NCI-H2196 treated with DMSO at 0.1 percent for 48 hours (cell line): ENCODE measurements around the gene BRD1.
"Not testable (repeated sequence)": the region's sequence is repeated elsewhere in the genome, so short reads cannot be mapped to it uniquely, and the experiment has no call there.

ENCODE experiments used
- DNase-seq: peaks from one replicate; lab custom pipeline; 2025; ENCODE audit not compliant: unreplicated experiment; lab: John Stamatoyannopoulos, UW

BRD1 gene

DNA sequence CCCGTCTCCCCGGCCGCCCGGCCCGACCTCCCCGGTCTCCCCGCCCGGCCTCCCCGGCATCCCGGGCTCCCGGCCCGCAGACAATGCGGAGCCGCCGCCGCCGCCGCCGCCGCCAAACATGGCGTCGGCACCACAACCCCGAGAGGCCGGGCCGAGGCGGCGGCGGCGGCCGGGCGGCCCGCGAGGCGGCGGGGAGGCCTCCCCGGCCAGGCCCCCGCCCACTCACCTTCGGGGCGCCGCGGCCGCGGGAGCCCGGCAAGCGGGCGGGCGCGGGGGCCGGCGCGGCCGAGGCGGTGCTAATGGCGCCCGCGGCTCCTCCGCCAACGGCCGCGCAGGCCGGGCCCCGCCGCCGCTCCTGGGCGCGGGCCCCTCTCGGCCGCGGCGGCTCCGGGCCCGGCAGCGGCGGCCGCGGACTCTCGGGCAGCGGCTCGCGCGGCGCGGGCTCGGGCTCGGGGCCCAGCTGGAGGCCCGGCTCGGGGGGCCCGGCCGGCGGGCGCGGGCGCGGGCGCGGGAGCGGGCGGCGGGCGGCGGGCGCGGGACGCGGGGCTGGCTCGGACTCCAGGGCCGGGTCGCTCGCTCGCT, 311 bp downstream of the BRD1 start:
- DNase-seq = no peak

DNA sequence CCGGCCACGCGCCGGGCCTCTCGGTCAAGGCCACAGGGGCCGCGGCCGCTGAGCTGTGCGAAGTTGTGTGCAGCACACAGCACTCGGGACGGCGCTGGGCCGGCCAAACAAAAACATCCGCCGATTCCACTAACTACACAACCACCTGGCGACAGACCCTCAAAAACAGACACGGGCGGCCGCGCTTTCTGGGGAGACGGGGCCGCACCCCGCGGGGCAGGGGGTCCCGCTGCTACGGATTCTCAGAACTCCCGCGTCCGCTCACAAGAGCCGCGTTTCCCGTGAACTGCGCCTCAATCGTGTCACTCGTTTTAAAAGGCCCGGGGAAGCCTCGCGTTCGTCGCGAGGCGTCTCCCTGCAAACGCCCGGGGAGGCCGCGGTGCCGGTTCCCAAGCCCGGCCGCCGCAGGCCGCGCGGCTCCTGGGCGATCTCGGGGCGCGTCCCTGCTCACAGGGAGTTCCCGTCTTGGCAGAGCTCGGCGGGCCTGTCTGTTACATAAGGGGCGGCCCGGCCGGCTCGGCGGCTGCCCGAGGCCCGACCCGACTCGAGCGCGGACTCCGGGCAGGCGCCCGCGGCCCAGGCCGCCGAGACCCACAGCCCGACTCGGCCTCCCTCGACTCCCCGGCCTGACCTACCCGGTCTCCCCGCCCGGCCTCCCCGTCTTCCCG, 936 bp downstream of the BRD1 start:
- DNase-seq = no peak

DNA sequence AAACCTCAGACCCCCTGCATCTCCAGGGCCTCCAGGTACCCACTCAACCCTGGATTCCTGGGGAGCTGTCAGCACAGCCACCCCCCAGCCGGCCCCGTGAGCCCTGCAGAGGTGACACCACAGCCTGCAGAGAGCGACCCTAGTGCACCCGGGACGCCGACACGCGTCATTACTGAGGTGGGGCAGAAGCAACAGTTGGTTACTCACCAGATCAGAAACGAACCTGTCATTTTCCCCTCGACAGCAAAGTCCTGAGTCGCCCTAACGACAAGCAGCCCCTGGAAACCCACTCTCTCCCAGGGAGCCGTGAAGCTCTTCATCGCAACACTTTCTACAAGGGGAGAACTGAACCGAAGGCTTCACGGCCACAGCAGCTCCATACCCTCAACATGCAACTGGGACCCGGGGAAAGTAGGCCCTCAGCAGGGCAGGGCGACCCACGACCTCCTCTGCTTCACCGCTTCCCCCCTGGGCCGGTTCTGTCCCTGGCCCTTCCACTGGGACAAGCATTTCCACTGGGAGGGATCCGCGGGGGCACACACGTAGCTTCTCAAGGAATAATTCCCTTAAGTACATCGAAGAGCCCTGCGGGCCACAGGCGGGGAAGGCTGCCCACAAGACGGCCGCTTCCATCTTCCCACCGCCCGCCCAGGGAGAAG, 1.6 kb downstream of the BRD1 start:
- DNase-seq = no peak

DNA sequence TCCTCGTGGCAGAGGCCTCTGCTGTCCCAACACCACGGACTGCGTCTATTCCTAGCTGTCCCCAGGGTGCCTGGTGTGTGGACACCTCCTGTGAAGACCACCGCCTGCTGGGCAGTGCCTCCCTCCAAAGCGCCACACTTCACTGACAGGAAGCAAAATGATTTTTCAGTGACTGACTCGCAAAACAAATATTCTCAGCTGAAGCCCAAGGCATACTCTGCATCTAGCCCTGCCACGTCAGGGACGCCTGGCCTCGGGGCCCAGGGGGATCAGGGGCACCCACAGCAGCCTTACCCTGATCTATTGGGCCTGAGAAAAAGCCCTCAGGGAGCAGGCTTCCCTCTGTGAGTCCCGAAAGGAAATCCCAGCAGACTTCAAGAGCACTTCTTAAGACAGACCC, 2.2 kb downstream of the BRD1 start:
- no peak for DNase-seq

DNA sequence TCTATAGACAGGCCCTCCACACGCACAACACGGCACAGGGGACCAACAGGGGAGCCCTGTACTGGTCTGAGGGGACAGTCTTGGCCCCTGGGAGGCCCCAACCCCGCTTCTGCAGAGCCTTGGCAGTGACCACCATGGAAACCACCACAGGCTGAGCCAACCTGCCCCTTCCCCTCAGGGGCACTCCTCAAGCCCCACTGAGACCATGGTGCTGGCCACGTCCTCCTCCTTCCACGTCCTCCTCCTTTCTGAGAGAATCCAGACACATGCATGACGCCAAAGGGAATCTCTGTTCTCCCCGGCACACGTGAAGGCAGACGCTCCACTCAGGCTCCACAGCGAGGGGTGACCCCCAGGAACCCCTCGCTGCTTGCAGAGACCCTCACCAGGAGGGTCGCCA, 2.7 kb downstream of the BRD1 start:
- no peak for DNase-seq

DNA sequence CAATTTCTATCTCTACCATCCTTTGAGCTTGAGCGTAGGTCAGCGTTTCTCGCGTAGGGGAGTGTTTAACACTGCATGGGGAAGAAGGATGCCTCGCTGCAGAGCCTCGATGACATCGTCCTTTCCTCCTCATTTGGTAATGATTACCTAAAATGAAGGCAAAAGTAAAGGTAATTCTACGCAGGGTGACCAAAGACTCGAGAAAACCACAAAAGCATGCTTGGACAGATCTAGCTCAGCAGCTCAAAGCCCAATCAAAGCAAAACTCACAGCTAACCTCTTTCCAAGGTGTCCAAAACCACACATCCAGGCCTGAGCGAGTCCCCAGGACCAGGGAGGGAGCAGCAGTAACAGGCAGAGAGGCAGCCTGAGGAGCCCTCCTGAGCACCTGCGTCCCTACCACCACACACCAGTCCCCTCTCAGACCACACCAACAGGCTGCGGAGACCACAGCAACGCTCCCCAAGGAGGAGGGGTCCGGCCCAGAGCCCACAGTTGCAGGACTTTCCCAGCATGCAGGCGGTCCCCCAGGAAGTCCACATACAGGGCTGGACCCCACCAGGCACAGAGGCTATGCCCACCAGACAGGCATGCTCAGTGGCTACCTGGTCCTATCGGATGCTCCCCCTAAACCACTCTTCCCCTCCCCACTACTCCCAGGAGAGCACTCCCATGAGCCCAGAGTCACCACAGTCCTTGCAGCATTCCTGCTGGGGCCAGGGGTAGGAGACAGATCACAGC, 3.3 kb downstream of the BRD1 start:
- no peak for DNase-seq

DNA sequence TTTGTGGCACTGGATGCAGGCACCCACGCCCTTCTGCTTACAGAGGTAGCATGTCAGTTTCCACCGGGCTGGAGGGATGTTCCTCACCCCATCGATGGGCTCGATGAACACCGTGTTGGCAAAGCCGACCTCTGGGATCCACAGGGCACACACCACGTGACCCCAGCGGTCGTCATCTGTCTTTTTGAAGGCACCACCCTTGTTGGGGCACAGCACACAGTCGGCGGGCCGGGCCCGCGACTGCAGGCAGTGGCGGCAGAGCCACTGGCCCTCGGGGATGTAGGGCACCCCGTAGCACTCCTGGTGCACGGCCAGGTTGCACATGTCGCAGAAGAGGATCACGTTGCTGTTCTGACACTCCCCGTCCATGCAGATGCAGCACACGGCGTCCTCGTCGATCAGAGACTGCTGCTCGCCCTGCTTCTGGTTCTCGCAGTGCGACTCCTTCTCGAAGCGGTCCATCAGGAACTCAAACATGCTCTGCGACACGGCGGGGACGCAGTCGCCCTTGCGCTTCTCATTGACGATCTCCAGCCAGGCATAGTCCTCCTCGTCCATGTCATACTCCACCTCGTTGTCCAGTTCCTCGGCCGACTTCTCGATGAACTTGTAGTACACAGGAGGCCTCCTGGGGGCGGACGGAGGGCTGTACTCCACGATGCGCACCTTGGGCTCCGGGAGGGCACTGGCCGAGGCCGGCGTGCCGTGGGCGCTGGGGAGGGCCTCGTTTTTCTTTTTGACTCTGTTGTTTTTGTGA, 4.2 kb downstream of the BRD1 start:
- no peak for DNase-seq

DNA sequence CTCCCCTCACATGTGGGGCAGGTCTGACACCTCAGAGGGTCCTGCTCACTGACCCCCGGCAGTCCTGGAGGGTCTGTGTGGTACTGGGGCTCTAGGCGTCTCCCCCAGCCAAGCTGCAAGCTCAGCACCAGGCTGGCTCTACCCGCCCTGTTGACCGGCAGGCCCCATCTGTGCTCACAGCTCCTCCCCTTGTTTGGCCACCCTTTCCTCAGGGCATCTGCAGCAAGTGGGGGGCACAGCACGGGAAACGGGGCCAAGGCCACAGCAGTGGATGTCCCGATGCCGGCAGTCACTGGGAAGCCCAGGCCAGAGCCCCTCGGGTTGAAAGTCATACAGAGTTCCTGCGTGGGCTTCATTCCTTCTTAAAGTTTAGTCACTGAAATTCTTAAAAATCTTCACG, 5.9 kb downstream of the BRD1 start:
- not testable (repeated sequence) for DNase-seq

DNA sequence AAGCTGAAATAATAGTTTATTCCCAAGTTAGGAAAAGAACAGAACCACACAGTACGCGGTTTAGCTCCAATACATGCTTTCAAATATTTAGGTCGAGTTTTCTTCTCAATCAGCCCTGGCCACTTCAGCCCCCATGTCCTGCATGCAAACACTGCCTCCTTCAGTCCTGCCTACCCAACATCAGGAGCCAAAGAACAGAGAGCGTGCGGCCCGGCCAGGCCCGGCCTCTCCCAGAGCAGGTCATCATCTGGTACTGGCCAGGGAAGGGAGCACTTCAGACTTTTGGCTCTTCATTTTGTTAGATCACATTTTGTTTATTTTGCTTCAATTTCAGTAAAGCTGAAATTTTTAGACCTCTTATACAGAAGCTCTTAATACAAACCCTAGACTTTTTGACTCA, 6.7 kb downstream of the BRD1 start:
- no peak for DNase-seq

DNA sequence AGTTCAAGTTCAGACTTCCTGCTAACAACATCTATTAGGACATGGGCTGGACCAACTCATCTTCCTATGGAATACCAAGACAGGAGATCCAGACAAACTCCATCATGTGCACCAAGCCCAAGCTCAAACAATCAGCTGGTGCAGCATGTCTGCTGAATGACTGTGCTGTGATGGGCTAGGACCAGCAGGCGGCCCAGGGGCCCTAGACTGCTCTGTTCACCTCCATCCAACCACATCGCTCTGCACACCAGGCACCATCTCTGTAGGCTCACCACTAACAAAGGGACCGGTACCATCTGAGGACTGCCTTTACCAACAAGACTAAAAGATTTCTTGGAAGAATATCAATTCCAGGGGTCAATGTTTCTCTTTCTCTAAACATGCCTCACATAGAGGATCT, 10.3 kb downstream of the BRD1 start:
- DNase-seq = no peak

DNA sequence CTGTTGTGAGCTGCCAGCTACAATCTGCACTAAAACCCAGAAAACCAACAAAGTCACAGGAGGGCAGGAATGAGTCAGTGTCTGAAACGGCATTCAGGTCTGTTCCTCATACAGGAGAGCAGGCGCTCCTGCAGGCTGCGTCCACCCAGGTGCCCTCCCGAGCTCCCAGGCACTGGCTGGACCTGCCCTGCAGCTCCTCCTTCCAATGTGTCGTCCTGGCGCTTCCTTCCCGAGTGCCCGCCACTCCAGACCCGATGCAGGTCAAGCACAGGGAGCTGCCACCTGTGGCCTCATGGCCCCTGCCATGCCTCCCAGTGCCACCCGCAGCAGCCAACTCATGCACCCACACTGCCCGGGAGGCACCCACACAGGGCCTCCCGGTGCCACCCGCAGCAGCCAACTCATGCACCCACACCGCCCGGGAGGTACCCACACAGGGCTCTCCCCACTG, 12.0 kb downstream of the BRD1 start:
- no peak for DNase-seq

DNA sequence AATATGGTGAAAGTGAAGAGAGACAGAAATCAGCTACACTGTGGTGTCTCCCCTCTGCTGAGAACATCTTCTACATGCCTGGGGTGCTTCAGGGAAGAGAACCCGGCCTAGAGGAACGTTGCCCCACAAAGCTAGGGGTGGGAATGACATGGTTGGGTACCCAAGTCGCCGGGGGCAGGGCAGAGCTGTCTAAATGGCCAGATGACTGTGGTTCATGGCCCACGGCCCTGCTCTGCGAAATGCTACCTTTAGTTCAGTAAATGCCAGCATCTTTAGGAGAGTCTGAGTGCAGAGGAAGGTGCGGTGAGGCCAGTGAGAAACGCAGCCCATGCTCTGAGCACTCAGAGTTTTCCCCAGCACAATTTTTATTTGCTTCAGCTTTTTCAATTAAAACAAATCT, 12.8 kb downstream of the BRD1 start:
- DNase-seq = no peak

DNA sequence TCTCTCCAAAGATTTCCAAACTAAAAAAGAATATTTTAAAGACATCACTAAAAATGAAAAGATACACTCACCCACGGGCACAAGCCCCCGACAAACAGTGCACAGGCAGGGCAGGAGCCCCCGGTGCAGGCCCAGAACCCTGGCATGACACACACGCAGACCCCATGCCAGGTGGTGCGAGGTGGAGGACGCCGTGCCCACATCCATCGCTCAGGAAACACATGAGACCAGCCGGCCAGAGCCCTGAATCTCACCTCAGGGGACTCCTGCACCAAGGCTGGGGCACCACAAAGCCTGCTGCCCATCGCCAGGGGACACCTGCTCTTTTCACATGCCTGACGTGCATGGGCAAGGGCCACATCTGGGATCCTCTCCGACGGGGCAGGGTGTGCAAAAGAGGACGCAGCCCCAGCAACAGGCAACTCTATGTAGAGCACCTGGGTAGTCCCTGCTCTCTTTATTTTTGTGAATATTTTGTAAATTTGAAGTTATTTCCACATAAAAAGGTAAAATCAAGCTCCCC, 13.4 kb downstream of the BRD1 start:
- DNase-seq = no peak

DNA sequence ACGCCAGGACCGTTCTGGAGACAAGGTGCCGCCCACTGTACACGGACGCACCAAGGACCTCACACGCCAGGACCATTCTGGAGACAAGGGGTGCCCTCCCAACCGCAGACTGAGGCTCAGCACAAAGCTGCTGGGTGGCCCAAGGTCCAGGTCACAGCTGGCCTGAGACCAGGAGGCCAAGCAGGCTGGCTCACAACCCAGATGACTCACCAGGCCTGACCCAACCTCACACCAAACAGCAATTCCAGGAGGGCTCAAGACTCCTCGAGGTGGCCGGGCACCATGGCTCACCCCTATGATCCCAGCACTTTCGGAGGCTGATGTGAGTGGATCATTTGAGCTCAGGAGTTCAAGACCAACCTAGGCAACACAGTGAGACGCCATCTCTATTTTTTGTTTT, 14.8 kb downstream of the BRD1 start:
- no peak for DNase-seq

DNA sequence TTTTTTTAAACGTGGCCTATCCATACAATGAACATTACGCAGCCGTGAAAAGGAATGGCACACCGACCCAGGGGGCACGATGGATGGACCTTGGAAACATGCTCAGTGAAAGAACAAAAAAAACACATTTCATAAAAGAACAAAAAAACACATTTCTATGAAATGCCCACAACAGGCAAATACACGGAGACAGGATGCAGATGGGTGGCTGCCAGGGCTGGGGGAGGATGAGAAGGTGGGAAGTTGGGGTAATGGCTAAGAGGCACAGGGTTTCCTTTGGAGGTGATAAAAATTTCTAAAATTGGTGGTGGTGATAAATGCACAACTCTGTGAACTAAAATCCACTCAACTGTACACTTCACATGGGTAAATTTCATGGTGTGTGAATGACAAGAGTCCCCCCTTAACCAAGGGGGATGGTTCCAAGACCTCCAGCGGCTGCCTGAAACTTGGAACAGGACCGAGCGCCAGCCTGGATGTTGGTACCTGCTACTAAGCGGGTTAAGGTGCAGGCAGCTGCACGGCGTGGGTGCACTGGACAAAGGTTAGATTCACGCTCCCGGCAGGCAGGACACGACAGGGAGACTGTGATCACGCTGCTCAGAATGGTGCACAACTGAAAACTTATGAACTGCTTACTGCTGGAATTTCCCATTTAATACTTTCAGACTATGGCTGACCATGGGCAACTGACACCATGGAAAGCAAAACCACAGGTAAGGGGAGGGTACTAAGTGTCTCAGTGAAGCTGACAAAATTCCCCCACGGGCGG, 16.5 kb downstream of the BRD1 start:
- no peak for DNase-seq

DNA sequence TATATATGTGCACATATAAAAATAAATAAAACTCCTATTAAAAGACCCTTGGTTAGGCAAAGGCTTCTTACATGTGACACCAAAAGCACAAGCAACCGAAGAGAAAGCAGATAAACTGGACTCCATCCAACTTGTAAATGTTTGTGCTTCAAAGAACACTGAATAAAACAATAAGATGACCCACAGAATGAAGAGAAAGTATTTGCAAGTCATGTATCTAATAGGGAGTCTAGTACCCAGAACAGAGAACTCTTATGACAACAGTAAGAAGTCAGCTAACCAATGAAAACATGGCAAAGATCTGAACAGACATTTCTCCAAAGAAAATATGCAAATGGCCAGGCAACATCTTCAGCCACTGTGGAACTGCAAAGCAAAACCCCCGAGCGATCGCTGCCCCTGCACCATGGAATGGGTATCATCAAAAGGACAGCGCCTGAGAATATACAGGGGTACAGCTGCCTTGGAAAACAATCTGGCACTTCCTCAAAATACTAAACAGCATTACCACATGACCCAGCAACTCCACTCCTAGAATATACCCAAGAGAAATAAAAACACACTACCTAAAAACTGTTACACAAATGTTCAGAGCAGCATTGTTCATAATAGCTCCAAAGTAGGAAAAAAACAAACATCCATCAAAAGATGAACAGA, 17.2 kb downstream of the BRD1 start:
- no peak for DNase-seq

DNA sequence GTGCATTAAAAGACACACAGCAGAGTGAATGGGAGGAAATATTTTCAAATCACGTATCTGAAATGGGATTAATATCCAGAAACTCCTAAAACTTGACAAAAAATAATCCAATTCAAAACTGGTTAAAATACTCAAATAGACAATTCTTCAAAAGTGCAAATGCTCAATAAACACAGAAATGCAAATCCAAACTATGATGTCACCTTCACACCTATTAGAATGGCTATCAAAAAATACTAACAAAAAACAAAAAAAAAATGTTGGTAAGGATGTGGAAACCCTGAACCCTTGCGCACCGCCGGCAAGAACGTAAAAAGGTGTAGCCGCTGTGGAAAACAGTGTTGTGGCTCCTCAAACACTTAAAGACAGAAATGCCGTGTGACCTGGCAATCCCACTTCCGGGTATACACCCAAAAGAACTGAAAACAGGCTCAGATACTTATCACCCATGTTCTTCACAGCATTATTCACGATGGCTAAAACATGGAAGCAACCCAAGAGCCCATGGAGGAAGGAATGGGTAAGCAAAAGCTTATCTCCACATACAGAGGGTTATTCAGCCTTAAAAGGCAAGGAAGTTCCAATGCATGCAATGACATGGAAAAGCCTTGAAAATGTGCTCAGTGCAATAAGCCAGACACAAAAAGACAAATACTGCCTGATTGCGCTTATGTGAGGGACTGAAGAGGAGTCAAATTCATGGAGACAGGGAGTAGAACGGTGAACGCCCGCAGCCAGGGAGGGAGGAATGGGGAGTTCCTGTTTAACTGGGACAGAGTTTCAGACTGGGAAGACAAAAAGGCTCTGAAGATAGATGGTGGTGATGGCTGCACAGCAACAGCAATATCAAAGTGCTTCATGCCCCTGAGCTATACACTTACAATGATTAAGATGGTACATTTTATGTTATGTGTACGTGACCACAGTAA, 19.6 kb downstream of the BRD1 start:
- DNase-seq = no peak

DNA sequence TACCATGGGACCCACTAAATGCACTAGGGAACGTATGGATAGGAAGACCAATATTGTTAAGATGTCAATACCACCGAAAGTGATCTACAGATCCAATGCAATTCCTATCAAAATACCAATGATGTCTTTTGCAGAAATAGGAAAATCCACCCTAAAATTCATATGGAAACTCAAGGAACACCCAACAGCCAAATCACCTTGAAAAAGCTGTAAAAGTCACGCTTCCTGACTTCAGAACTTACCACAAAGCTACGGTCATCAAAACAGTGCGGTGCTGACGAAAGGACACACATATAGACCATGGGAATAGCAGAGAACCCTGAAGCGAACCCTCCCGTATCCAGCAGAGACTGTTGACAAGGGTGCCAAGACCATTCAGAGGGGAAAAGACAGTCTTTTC, 20.5 kb downstream of the BRD1 start:
- no peak for DNase-seq
